CD14-positive monocyte (primary cell): Measurements from ENCODE around the gene TGFA. TPM values are rescaled to one million over a fixed set of nuclear protein-coding genes. Genes with fewer than 3 reads are reported as not detected.

Source experiments
- DNase-seq, 3 donors: peaks; one replicate each; pipeline ENCODE4 v3.0.0-alpha.2; 2011 to 2022
- H2AFZ ChIP-seq: 2 replicates; pipeline ENCODE4 v1.6.0; 2012; ENCODE audit warnings: mild to moderate bottlenecking, low read depth, low read length, inconsistent platforms; ENCODE audit not compliant: insufficient read depth, poor library complexity, severe bottlenecking
- H3K27ac ChIP-seq, 2 donors: 1 replicate in 1 of 2; 2 replicates in 1 of 2; pipeline ENCODE4 v1.5.1; 2012 to 2013; ENCODE audit warnings: low read length in 2 of 2, control low read depth in 1 of 2, inconsistent platforms in 1 of 2, low read depth in 1 of 2, mild to moderate bottlenecking in 1 of 2
- H3K27me3 ChIP-seq, 2 donors: one replicate each; pipeline versions ENCODE4 v1.6.0 to v1.6.1; 2011 to 2013; ENCODE audit warnings: low read length in 2 of 2; ENCODE audit not compliant: control insufficient read depth in 2 of 2, insufficient read depth in 2 of 2
- H3K36me3 ChIP-seq, 2 donors: replicated peaks in 1 of 2; 1 replicate in 1 of 2; 2 replicates in 1 of 2; pipeline versions ENCODE4 v1.5.1 to v1.6.1; 2012 to 2013; ENCODE audit warnings: low read length in 2 of 2, control low read depth in 1 of 2, inconsistent platforms in 1 of 2, mild to moderate bottlenecking in 1 of 2; ENCODE audit not compliant: insufficient read depth in 2 of 2, control insufficient read depth in 1 of 2
- H3K4me1 ChIP-seq, 2 donors: 1 replicate in 1 of 2; 2 replicates in 1 of 2; pipeline versions ENCODE4 v1.5.1 to v1.6.1; 2012 to 2013; ENCODE audit warnings: low read length in 2 of 2, control low read depth in 1 of 2, inconsistent platforms in 1 of 2, mild to moderate bottlenecking in 1 of 2, moderate library complexity in 1 of 2; ENCODE audit not compliant: insufficient read depth in 2 of 2, control insufficient read depth in 1 of 2
- H3K4me2 ChIP-seq: replicated peaks from 2 replicates; pipeline ENCODE3; 2012; ENCODE audit warnings: low read length, moderate library complexity, mild to moderate bottlenecking; ENCODE audit not compliant: poor library complexity, severe bottlenecking; ENCODE audit errors: extremely low read depth
- H3K4me3 ChIP-seq, 3 experiments: fragments of 200-600 bp in 1 of 3; sonication (generic) in 1 of 3; replicated peaks in 1 of 3; 1 replicate in 2 of 3; 2 replicates in 1 of 3; pipeline ENCODE4 v1.5.1; 2011 to 2013; ENCODE audit warnings: low read length in 3 of 3, mild to moderate bottlenecking in 3 of 3, control low read depth in 2 of 3, low read depth in 2 of 3, inconsistent platforms in 1 of 3, moderate library complexity in 1 of 3
- H3K79me2 ChIP-seq: 2 replicates; pipeline ENCODE4 v1.6.0; 2012; ENCODE audit warnings: mild to moderate bottlenecking, control low read depth, inconsistent platforms, low read length, moderate library complexity; ENCODE audit not compliant: insufficient read depth
- H3K9ac ChIP-seq: 2 replicates; pipeline ENCODE4 v1.6.0; 2017; ENCODE audit warnings: low read length, mild to moderate bottlenecking; ENCODE audit not compliant: insufficient read depth, poor library complexity, severe bottlenecking
- H3K9me3 ChIP-seq, 2 donors: replicated peaks in 1 of 2; 1 replicate in 1 of 2; 2 replicates in 1 of 2; pipeline versions ENCODE4 v1.5.1 to v1.6.1; 2012 to 2013; ENCODE audit warnings: low read length in 2 of 2, control low read depth in 1 of 2; ENCODE audit not compliant: control insufficient read depth in 1 of 2, insufficient read depth in 1 of 2
- H4K20me1 ChIP-seq: 2 replicates; pipeline ENCODE4 v1.6.0; 2012; ENCODE audit warnings: mild to moderate bottlenecking, low read length, control low read depth, moderate library complexity; ENCODE audit not compliant: insufficient read depth
- H3K27ac Mint-ChIP-seq, 7 donors: one replicate each; pipeline ENCODE4 v1.8.0; 2020; ENCODE audit warnings: mild to moderate bottlenecking in 7 of 7, mixed read lengths in 7 of 7, moderate library complexity in 6 of 7, inconsistent platforms in 2 of 7
- H3K27me3 Mint-ChIP-seq, 3 donors: one replicate each; pipeline ENCODE4 v1.8.0; 2021 to 2022; ENCODE audit warnings: low read depth in 3 of 3, mild to moderate bottlenecking in 3 of 3, mixed read lengths in 3 of 3, moderate library complexity in 3 of 3, inconsistent platforms in 1 of 3
- H3K36me3 Mint-ChIP-seq, 2 donors: one replicate each; pipeline ENCODE4 v1.8.0; 2020; ENCODE audit warnings: mixed read lengths in 2 of 2, inconsistent platforms in 1 of 2, mild to moderate bottlenecking in 1 of 2
- H3K4me1 Mint-ChIP-seq: one replicate; pipeline ENCODE4 v1.8.0; 2020; ENCODE audit warnings: mild to moderate bottlenecking, mixed read lengths
- H3K4me3 Mint-ChIP-seq, 2 donors: one replicate each; pipeline ENCODE4 v1.8.0; 2020; ENCODE audit warnings: mild to moderate bottlenecking in 2 of 2, mixed read lengths in 2 of 2, moderate library complexity in 1 of 2
- H3K9me3 Mint-ChIP-seq, 7 donors: one replicate each; pipeline ENCODE4 v1.8.0; 2020 to 2022; ENCODE audit warnings: mixed read lengths in 7 of 7, mild to moderate bottlenecking in 6 of 7, moderate library complexity in 6 of 7, inconsistent platforms in 2 of 7
- CTCF ChIP-seq: fragments of 200-600 bp; IDR thresholded peaks from one replicate; pipeline ENCODE4 v1.8.0; 2022; ENCODE audit warnings: antibody characterized with exemption, mild to moderate bottlenecking
- WGBS: methylation state at CpG from one replicate; pipeline ENCODE4 v1.1.5; 2013; ENCODE audit warnings: missing lambda C conversion rate; ENCODE audit not compliant: insufficient coverage; 5-methylcytosine and 5-hydroxymethylcytosine counted together
- intact Hi-C, 2 donors: fragments of 100-400 bp; cut with micrococcal nuclease; formaldehyde crosslinking; loops; one replicate each; pipeline versions ENCODE4 v1.15.0 to v1.15.1; 2023
- polyA plus RNA-seq, 3 donors: library from polyadenylated mRNA; depleted of rRNA in 1 of 3; unstranded in 2 of 3; stranded (reverse) in 1 of 3; fragments of 300-500 nt in 2 of 3; fragments of >200 nt in 1 of 3; fragmentation: Illumina TruSeq in 2 of 3; gene quantifications; 1 replicate in 2 of 3; 2 replicates in 1 of 3; pipeline ENCODE4 v1.2.3, GENCODE V29; 2012 to 2021

Gene TGFA
- polyA plus RNA-seq, 3 donors: 1.7 to 2.5 (median 1.7) TPM

- no peak overlapping the region for H3K9ac ChIP-seq
- H3K27ac Mint-ChIP-seq: no peak overlapping the region
- H3K36me3 ChIP-seq: no peaks in the 10 kb centered on the region
- H3K4me3 ChIP-seq: no peak overlapping the region
- no peak overlapping the region for H3K27ac ChIP-seq
- no peaks in the 10 kb centered on the region for H3K4me1 Mint-ChIP-seq
- H3K79me2 ChIP-seq: no peaks in the 10 kb centered on the region
- H3K4me2 ChIP-seq: no peak overlapping the region
- intact Hi-C loops: no loop called here
- H3K9me3 ChIP-seq: no peaks in the 10 kb centered on the region
- no peak overlapping the region for H3K4me3 Mint-ChIP-seq
- no peaks in the 10 kb centered on the region for H3K27me3 ChIP-seq
- H3K36me3 Mint-ChIP-seq: no peaks in the 10 kb centered on the region
- peaks cover 6 to 14% (median 9%) of the 10 kb centered on the region in 3 donors for H3K27me3 Mint-ChIP-seq
- H3K4me1 ChIP-seq: no peaks in the 10 kb centered on the region
- TF ChIP-seq CTCF: no peak
- no peak for DNase-seq
- H3K9me3 Mint-ChIP-seq: peaks cover 1 to 5% (median 3%) of the 10 kb centered on the region in 7 donors
- no peak overlapping the region for H2AFZ ChIP-seq
- 92% methylated on average over 4 of the region's 6 CpGs for WGBS
- H4K20me1 ChIP-seq: no peaks in the 10 kb centered on the region
Measured at GRCh38 chr2:70411483-70412125, 142.0 kb downstream of the TGFA start.

GRCh38 chr2:70403267-70404053 is 150.2 kb downstream of the TGFA start:
- WGBS: 92% methylated on average over 7 of the region's 8 CpGs
- H3K27me3 Mint-ChIP-seq: peaks cover 0 to 8% (median 4%) of the 10 kb centered on the region in 3 donors
- intact Hi-C loops: no loop called here

More at GRCh38 chr2:70403267-70404053, 150.2 kb downstream of the TGFA start:
- Histone ChIP-seq H2AFZ (no peak overlapping the region), H3K27me3 (no peaks in the 10 kb centered on the region), H4K20me1 (no peaks in the 10 kb centered on the region), H3K27ac (no peak overlapping the region), H3K79me2 (no peaks in the 10 kb centered on the region), H3K36me3 (no peaks in the 10 kb centered on the region), H3K9ac (no peak overlapping the region), H3K9me3 (peaks cover 0 to 2% of the 10 kb centered on the region in 2 donors), H3K4me2 (no peak overlapping the region), H3K4me3 (no peak overlapping the region), H3K4me1 (no peaks in the 10 kb centered on the region)
- peaks cover 3 to 8% (median 7%) of the 10 kb centered on the region in 7 donors for H3K9me3 Mint-ChIP-seq
- H3K4me1 Mint-ChIP-seq: no peaks in the 10 kb centered on the region
- no peak overlapping the region for H3K27ac Mint-ChIP-seq
- H3K4me3 Mint-ChIP-seq: no peak overlapping the region
- DNase-seq: no peak
- H3K36me3 Mint-ChIP-seq: no peaks in the 10 kb centered on the region
- no peak for TF ChIP-seq CTCF
